HG02973 (cell line): ENCODE measurements around the gene APOC3.

ENCODE experiments used
- ATAC-seq: cut with Tn5 transposase; IDR thresholded peaks from one replicate; pipeline ENCODE4 v1.9.1; 2021; ENCODE audit warnings: moderate library complexity; ENCODE audit not compliant: unreplicated experiment

Gene APOC3

DNA sequence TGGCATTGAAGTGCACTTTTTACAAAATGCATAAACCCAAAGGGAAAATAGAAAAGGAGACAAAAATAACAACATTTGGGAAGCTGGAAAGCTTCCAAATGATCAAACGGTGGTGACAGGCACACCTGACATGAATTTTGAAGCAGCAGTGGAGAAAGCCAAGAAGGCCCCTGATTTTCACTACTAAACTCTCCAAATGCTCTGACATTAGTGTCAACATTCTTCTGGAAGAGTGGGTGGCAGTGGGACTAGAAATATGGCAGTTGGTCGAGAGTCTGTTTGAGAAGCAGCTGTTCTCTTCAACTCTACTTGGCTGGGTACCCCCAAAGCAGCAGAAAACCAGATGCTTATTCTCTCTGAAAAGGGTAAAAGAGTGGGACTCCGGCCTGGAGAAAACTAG is 25.7 kb upstream of the APOC3 start:
- no peak for ATAC-seq

DNA sequence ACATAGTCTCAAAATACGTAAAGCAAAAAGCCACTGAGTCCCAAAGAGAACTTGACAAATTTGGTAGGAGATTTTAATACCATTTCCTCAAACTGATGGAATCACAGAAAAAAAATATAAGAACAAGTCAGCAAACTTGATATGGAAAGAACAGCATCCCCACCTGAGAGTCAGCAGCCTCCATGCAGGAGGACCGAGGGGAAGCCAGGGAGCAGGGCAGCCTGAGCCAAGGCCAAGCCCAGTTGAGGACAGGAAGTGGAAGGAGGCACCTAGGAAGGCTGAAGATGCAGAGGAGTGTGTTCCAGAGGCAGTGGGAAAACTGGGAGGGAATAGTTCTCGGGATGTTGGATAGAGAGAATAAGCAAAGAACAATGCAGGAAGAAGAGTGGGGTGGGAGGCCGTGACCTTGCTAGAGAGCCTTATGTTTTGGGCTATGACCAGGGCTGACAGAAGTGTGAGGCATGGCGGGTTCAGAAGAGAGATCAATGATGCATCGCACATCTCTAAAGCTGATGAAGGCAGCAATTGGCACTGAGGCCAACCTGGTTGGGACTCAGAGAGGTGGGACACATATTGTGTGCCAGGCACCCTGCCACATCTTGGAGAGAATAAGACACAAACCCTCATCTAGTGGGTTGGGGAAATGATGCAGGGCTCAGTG is 22.0 kb upstream of the APOC3 start:
- ATAC-seq = no peak

- no peak for ATAC-seq
Measured at GRCh38 chr11:116808262-116809175, 21.2 kb upstream of the APOC3 start.

- ATAC-seq = no peak
Measured at GRCh38 chr11:116811194-116811593, 18.5 kb upstream of the APOC3 start.

DNA sequence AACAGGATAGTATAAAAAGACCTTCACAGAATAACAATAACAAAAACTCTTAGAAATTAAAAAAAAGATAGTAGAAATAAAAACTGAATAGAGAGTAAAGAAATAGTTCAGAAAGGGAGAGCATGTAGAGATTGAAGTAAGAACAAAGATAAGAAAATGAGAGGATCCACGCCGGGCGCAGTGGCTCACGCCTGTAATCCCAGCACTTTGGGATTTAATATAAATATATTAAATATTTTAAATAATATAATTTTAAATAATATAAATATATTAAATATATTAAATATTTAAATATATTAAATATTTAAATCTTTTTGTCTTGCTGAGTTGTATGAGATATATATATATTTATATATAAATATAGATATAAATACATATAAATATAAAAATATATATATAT is 17.6 kb upstream of the APOC3 start:
- no peak for ATAC-seq

- no peak for ATAC-seq
Measured at GRCh38 chr11:116813170-116813569, 16.5 kb upstream of the APOC3 start.

GRCh38 chr11:116813781-116814471 is 15.8 kb upstream of the APOC3 start:
- no peak for ATAC-seq

DNA sequence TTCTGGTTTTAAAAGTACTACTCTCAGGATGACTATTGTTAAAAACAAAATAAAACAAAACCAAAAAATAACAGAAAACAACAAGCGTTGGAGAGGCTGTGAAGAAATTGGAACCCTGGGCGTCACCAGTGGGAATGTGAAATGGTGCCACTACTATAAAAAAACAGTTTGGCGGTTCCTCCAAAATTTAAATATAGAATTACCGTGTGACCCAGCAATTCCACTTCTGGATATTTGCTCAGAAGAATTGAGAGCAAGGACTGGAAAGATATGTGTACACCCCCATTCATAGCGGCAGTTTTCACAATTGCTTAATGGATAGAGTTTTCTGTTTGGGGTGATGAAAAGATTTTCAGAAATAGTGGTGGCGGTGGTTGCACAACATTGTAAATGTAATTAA is 15.2 kb upstream of the APOC3 start:
- ATAC-seq = no peak

DNA sequence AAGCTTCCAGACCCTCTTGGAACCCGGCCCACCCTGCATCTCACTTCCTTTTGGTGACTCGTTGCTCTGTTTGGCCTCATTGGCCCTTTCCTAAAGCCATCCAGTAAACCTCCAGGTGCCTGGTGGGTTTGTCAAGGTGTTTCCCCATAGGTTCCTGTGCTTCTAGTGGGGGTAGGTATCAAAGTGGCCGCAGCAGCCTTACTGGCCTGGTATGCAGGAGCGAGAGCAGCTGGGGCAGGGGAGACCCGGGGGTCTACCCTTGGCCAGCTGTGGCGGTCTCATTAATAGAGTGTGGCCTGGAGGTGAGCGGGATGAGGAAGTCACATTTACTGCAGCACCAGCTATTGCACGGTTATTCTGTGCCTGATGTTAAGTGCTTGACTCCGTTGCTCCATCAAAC is 10.7 kb upstream of the APOC3 start:
- no peak for ATAC-seq

DNA sequence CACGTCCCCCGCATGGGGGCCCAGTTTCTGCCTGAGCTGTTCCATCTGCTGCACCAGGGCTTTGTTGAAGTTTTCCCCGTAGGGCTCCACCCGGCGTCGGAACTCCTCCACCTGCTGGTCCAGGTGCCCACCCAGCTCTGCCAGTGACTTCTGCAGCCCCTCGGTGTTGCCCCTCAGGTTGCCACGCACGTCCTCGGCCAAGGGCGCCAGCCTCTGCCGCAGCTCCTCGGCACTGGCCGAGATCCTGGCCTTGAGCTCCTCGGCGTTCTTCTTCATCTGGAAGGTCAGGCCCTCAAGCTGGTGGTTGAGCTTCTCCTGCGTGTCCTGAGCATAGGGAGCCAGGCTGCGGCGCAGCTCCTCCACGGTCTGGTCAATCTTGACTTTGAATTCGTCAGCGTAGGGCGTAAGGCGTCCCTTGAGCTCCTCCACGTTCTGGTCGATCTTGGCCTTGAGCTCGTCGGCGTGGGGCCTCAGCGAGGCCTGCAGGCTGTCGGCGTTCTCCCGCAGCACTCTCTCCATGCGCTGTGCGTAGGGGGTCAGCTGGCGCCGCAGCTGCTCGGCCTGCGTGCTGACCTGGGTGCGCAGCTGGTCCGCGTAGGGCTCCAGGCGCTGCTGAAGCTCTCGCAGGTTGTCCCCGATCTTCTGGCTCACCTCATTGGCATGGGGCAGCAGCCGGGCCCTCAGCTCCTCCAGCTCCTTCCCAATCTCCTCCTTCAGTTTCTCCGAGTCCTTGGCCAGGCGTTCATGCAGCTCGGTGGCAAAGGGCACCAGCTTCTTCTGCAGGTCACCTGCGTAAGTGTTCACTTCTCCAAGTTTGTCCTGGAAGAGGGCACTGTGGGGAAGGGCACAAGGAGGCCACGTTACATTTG is 8.4 kb upstream of the APOC3 start:
- ATAC-seq = no peak

GRCh38 chr11:116822575-116822974 is 7.1 kb upstream of the APOC3 start:
- ATAC-seq = no peak

DNA sequence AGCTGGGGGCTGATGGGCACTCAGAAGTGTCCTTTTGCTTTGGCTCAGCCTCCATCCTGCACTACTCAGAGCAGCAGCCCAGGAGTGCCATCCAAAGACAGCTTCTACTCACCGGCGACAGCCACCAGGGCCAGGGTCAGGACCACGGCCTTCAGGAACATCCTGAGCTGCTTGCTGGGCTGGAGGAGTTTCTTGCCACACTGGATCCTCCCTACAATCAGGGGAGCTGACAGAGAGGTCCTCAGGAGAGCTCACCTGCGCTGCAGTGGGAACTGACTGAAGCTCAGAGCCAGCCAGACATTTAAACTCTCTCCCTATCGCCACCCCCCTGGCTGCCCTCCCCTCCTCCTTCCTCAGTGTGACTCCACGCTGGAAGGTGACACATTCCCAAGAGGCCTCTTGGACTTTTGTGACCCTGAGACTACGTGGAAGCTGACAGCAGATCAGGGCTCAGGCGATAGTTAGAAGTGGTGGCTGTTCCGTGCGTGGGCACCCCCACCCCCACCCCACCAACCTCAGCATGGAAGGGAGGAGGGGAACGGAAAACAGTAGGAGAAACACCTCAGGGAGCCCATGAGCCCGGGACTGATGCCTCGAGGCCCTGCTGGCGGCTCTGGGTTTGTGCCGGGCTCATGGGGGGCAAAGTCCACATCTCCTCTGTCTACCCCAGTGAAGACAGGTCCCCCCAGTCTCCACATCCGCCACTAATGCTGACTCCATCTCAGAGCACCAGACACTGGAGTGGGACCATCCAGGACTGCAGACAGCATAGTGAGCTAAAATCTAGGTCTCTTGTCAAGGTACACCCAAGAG is 6.5 kb upstream of the APOC3 start, which contains the start of gene APOA4:
APOA4 (minus strand) TSS at position 274 of the 813 bp plus-strand sequence; CDS start at position 161, 113 bp downstream.
- no peak for ATAC-seq

GRCh38 chr11:116825434-116825833 is 4.3 kb upstream of the APOC3 start:
- ATAC-seq = no peak

- ATAC-seq = no peak
Measured at GRCh38 chr11:116825854-116826750, 3.6 kb upstream of the APOC3 start.

- ATAC-seq = no peak
Measured at GRCh38 chr11:116826751-116827431, 2.8 kb upstream of the APOC3 start.

- no peak for ATAC-seq
Measured at GRCh38 chr11:116827461-116827860, 2.2 kb upstream of the APOC3 start.

- ATAC-seq = no peak
Measured at GRCh38 chr11:116828632-116829524, 829 bp upstream of the APOC3 start.
